ENCODE results near the gene UTY.

UTY gene

GRCh38 chrY:13398876-13399275 lies 81.0 kb downstream of the UTY start:
- DNase-seq = no peak

- no peak for DNase-seq
Measured at GRCh38 chrY:13381110-13381683, 98.6 kb downstream of the UTY start.

- DNase-seq = no peak
Measured at GRCh38 chrY:13370868-13371800, 108.7 kb downstream of the UTY start.

- DNase-seq = no peak
Measured at GRCh38 chrY:13370245-13370644, 109.6 kb downstream of the UTY start.

GRCh38 chrY:13368513-13368845 lies 111.4 kb downstream of the UTY start:
- no peak for DNase-seq

- DNase-seq = no peak
Measured at GRCh38 chrY:13363641-13364040, 116.2 kb downstream of the UTY start.

GRCh38 chrY:13362662-13363061 lies 117.2 kb downstream of the UTY start:
- DNase-seq = no peak

- no peak for DNase-seq
Measured at GRCh38 chrY:13361656-13362636, 117.9 kb downstream of the UTY start.

GRCh38 chrY:13351443-13351842 lies 128.4 kb downstream of the UTY start:
- DNase-seq = no peak

GRCh38 chrY:13347106-13347505 lies 132.7 kb downstream of the UTY start:
- DNase-seq = no peak

- DNase-seq = no peak
Measured at GRCh38 chrY:13345549-13345948, 134.3 kb downstream of the UTY start.

- DNase-seq = no peak
Measured at GRCh38 chrY:13343307-13343946, 136.4 kb downstream of the UTY start.

- no peak for DNase-seq
Measured at GRCh38 chrY:13339939-13340338, 139.9 kb downstream of the UTY start.

- no peak for DNase-seq
Measured at GRCh38 chrY:13339381-13339780, 140.5 kb downstream of the UTY start.

- no peak for DNase-seq
Measured at GRCh38 chrY:13338711-13339110, 141.1 kb downstream of the UTY start.

GRCh38 chrY:13337934-13338333 lies 141.9 kb downstream of the UTY start:
- no peak for DNase-seq

- no peak for DNase-seq
Measured at GRCh38 chrY:13333791-13334190, 146.0 kb downstream of the UTY start.

- DNase-seq = no peak
Measured at GRCh38 chrY:13330651-13331050, 149.2 kb downstream of the UTY start.

- no peak for DNase-seq
Measured at GRCh38 chrY:13312966-13313365, 166.9 kb downstream of the UTY start.

- DNase-seq = no peak
Measured at GRCh38 chrY:13307959-13308358, 171.9 kb downstream of the UTY start.

- DNase-seq = no peak
Measured at GRCh38 chrY:13300795-13301194, 179.0 kb downstream of the UTY start.

GRCh38 chrY:13299411-13299810 lies 180.4 kb downstream of the UTY start:
- no peak for DNase-seq

Data from NCI-H1048 (cell line).